IMR-90 (cell line): Measurements from ENCODE around the gene KPNA1. TPM values are rescaled to one million over a fixed set of nuclear protein-coding genes. Genes with fewer than 3 reads are reported as not detected.

Source experiments
- ATAC-seq: fragments of 200-7000 bp; cut with Tn5 transposase; 2 replicates; pipeline ENCODE4 v1.9.1; 2020; ENCODE audit warnings: low read depth, mild to moderate bottlenecking, moderate library complexity
- BruUV-seq: library from RNA; stranded (reverse); fragments of 400-500 nt; replicated peaks from 2 replicates; lab custom pipeline; 2021; lab: Mats Ljungman, UMichigan
- CTCF ChIA-PET: fragments of 300-600 bp; formaldehyde crosslinking; extraction: SDS; loops from one replicate; lab custom pipeline; 2021; ENCODE audit warnings: antibody characterized with exemption; lab: Yijun Ruan, JAX
- POLR2A ChIA-PET: fragments of 300-600 bp; sonication (Branson Sonifier 250); formaldehyde crosslinking; loops from one replicate; lab custom pipeline; 2022; ENCODE audit warnings: antibody characterized with exemption; ENCODE audit not compliant: unreplicated experiment; lab: Charles Lee
- DNase-seq: peaks from one replicate; pipeline ENCODE4 v3.0.0; 2013
- H2AFZ ChIP-seq: replicated peaks from 2 replicates; pipeline ENCODE3; 2013; ENCODE audit warnings: low read length, mild to moderate bottlenecking; ENCODE audit not compliant: poor library complexity
- H2AK5ac ChIP-seq: 2 replicates; pipeline ENCODE4 v1.6.1; 2013; ENCODE audit warnings: low read depth, low read length, inconsistent platforms
- H2AK9ac ChIP-seq: replicated peaks from 2 replicates; pipeline ENCODE3; 2013; ENCODE audit warnings: mild to moderate bottlenecking, low read depth, low read length, moderate library complexity; ENCODE audit not compliant: poor library complexity
- H2BK120ac ChIP-seq: 2 replicates; pipeline ENCODE4 v1.6.1; 2013; ENCODE audit warnings: low read depth, low read length, inconsistent platforms
- H2BK15ac ChIP-seq: 3 replicates; pipeline ENCODE4 v1.6.1; 2013; ENCODE audit warnings: low read depth, low read length, inconsistent platforms
- H2BK20ac ChIP-seq: 2 replicates; pipeline ENCODE4 v1.6.1; 2013; ENCODE audit warnings: low read depth, mild to moderate bottlenecking, inconsistent platforms, low read length, moderate library complexity
- H2BK5ac ChIP-seq: 2 replicates; pipeline ENCODE4 v1.6.1; 2013; ENCODE audit warnings: mild to moderate bottlenecking, low read depth, low read length, inconsistent platforms; ENCODE audit not compliant: poor library complexity, severe bottlenecking
- H3K14ac ChIP-seq: replicated peaks from 2 replicates; pipeline ENCODE4 v1.6.1; 2013; ENCODE audit warnings: low read depth, low read length, inconsistent platforms
- H3K18ac ChIP-seq: 2 replicates; pipeline ENCODE4 v1.6.1; 2013; ENCODE audit warnings: low read depth, low read length, control low read depth
- H3K23ac ChIP-seq: 2 replicates; pipeline ENCODE4 v1.6.1; 2013; ENCODE audit warnings: low read depth, low read length, inconsistent platforms
- H3K27ac ChIP-seq: 2 replicates; pipeline ENCODE4 v1.5.1; 2013; ENCODE audit warnings: mild to moderate bottlenecking, control low read depth, low read length; ENCODE audit not compliant: insufficient read depth
- H3K27me3 ChIP-seq: 2 replicates; pipeline ENCODE4 v1.6.1; 2013; ENCODE audit warnings: low read length; ENCODE audit not compliant: control insufficient read depth, insufficient read depth
- H3K36me3 ChIP-seq: 2 replicates; pipeline ENCODE4 v1.6.1; 2013; ENCODE audit warnings: low read length, mixed read lengths; ENCODE audit not compliant: control insufficient read depth, insufficient read depth
- H3K4ac ChIP-seq: 2 replicates; pipeline ENCODE4 v1.6.1; 2013; ENCODE audit warnings: low read depth, low read length, inconsistent platforms
- H3K4me1 ChIP-seq: 2 replicates; pipeline ENCODE4 v1.6.1; 2013; ENCODE audit warnings: low read length, mixed read lengths; ENCODE audit not compliant: control insufficient read depth, insufficient read depth
- H3K4me2 ChIP-seq: 2 replicates; pipeline ENCODE4 v1.6.1; 2013; ENCODE audit warnings: low read depth, mild to moderate bottlenecking, control low read depth, low read length, moderate library complexity
- H3K4me3 ChIP-seq: 2 replicates; pipeline ENCODE4 v1.5.1; 2013; ENCODE audit warnings: low read depth, mild to moderate bottlenecking, control low read depth, low read length, moderate library complexity; ENCODE audit not compliant: insufficient read depth
- H3K56ac ChIP-seq: 2 replicates; pipeline ENCODE4 v1.6.1; 2013; ENCODE audit warnings: low read length, inconsistent platforms; ENCODE audit not compliant: insufficient read depth; ENCODE audit errors: extremely low read depth
- H3K79me1 ChIP-seq, 2 experiments: 2 replicates each; pipeline ENCODE4 v1.6.1; 2013; ENCODE audit warnings: low read length in 2 of 2, inconsistent platforms in 1 of 2, low read depth in 1 of 2
- H3K9ac ChIP-seq: 2 replicates; pipeline ENCODE4 v1.6.1; 2013; ENCODE audit warnings: low read depth, low read length, control low read depth
- H3K9me1 ChIP-seq: 2 replicates; pipeline ENCODE4 v1.6.1; 2013; ENCODE audit warnings: low read length, inconsistent platforms; ENCODE audit not compliant: insufficient read depth
- H3K9me3 ChIP-seq: 2 replicates; pipeline ENCODE4 v1.6.1; 2013; ENCODE audit warnings: low read length; ENCODE audit not compliant: control insufficient read depth, insufficient read depth
- H4K20me1 ChIP-seq: 2 replicates; pipeline ENCODE4 v1.6.1; 2013; ENCODE audit warnings: low read length, inconsistent platforms; ENCODE audit not compliant: insufficient read depth
- H4K5ac ChIP-seq: 2 replicates; pipeline ENCODE4 v1.6.1; 2013; ENCODE audit warnings: mild to moderate bottlenecking, low read depth, low read length, control low read depth
- H4K8ac ChIP-seq, 2 experiments: 2 replicates each; pipeline ENCODE4 v1.6.1; 2013; ENCODE audit warnings: low read depth in 2 of 2, low read length in 2 of 2, control low read depth in 1 of 2, inconsistent platforms in 1 of 2
- H4K91ac ChIP-seq: 2 replicates; pipeline ENCODE4 v1.6.1; 2013; ENCODE audit warnings: low read depth, low read length, inconsistent platforms; ENCODE audit not compliant: insufficient read depth
- CEBPB ChIP-seq: IDR thresholded peaks from 2 replicates; pipeline ENCODE4 v1.6.1; 2012; ENCODE audit warnings: low read depth, low read length, improper control_type of control experiment
- CTCF ChIP-seq: conservative IDR thresholded peaks from 2 replicates; pipeline ENCODE4 v1.5.1; 2012; ENCODE audit warnings: mild to moderate bottlenecking, low read depth, low read length, improper control_type of control experiment
- ELK1 ChIP-seq: fragments of 150-350 bp; IDR thresholded peaks from 2 replicates; pipeline ENCODE4 v1.6.1; 2016; ENCODE audit warnings: low read depth, mild to moderate bottlenecking, low read length, moderate library complexity, borderline replicate concordance
- FOS ChIP-seq: fragments of 150-350 bp; IDR thresholded peaks from 2 replicates; pipeline ENCODE4 v1.6.1; 2016; ENCODE audit warnings: low read depth, low read length
- MAFK ChIP-seq: IDR thresholded peaks from 2 replicates; pipeline ENCODE4 v1.6.1; 2012; ENCODE audit warnings: low read depth, low read length, improper control_type of control experiment
- MAZ ChIP-seq: IDR thresholded peaks from 2 replicates; pipeline ENCODE4 v1.6.1; 2012; ENCODE audit warnings: low read depth, mild to moderate bottlenecking, low read length, improper control_type of control experiment, moderate library complexity, borderline replicate concordance
- MXI1 ChIP-seq: IDR thresholded peaks from 2 replicates; pipeline ENCODE4 v1.6.1; 2012; ENCODE audit warnings: low read depth, mild to moderate bottlenecking, low read length, moderate library complexity, borderline replicate concordance
- NFE2L2 ChIP-seq: fragments of 150-350 bp; IDR thresholded peaks from 2 replicates; pipeline ENCODE4 v1.6.1; 2016; ENCODE audit warnings: low read depth, mild to moderate bottlenecking, low read length
- RAD21 ChIP-seq: IDR thresholded peaks from 2 replicates; pipeline ENCODE4 v1.6.1; 2012; ENCODE audit warnings: low read length, improper control_type of control experiment
- RCOR1 ChIP-seq: IDR thresholded peaks from 2 replicates; pipeline ENCODE4 v1.6.1; 2012; ENCODE audit warnings: mild to moderate bottlenecking, low read length, improper control_type of control experiment; ENCODE audit not compliant: insufficient replicate concordance
- SMC3 ChIP-seq: fragments of 150-350 bp; IDR thresholded peaks from 2 replicates; pipeline ENCODE4 v1.6.1; 2016; ENCODE audit warnings: low read depth, mild to moderate bottlenecking, antibody characterized with exemption, low read length, moderate library complexity
- WGBS, 2 experiments: methylation state at CpG; one replicate each; pipeline versions ENCODE4 v1.1.5 to v1.1.7; 2013; ENCODE audit warnings: missing lambda C conversion rate in 2 of 2; ENCODE audit not compliant: insufficient read length in 1 of 2; ENCODE audit errors: extremely low coverage in 2 of 2; 5-methylcytosine and 5-hydroxymethylcytosine counted together
- dilution Hi-C: fragments of 300-500 bp; cut with HindIII; formaldehyde crosslinking; loops from one replicate; pipeline ENCODE4 v1.14.3; 2018; ENCODE audit warnings: low sequenced_read_pairs; ENCODE audit not compliant: unreplicated experiment
- in situ Hi-C: fragments of 300-500 bp; cut with MboI; formaldehyde crosslinking; loops from 3 replicates; pipeline ENCODE4 v1.14.3; 2019; ENCODE audit warnings: low sequenced_read_pairs, inconsistent platforms, mixed read lengths
- intact Hi-C: fragments of 100-400 bp; cut with micrococcal nuclease; formaldehyde crosslinking; loops from 2 replicates; pipeline ENCODE4 v1.10.0; 2022
- polyA plus RNA-seq, 3 experiments: library from polyadenylated mRNA; depleted of rRNA; stranded (reverse); fragments of >200 nt; gene quantifications; 2 replicates each; pipeline ENCODE4 v1.2.3, GENCODE V29; 2012; ENCODE audit warnings: low replicate concordance in 1 of 3
- total RNA-seq: library from RNA; depleted of rRNA; stranded (reverse); fragments of >200 nt; gene quantifications from 2 replicates; pipeline ENCODE4 v1.2.3, GENCODE V29; 2012

KPNA1 gene
- total and polyA plus RNA-seq, 2 of the 4 experiments (the other 2 are of a cell fraction) = 30.6 to 112 TPM

- ChIA-PET CTCF (no interaction called here), POLR2A (no interaction called here)
- H2BK20ac ChIP-seq = no peak overlapping the region
- no peak overlapping the region for H3K18ac ChIP-seq
- dilution Hi-C loops (no loop called here), in situ Hi-C loops (no loop called here), intact Hi-C loops (no loop called here)
- no peak overlapping the region for H3K9ac ChIP-seq
- H3K4me2 ChIP-seq = no peak overlapping the region
- ATAC-seq (no peak), DNase-seq (no peak)
- H4K8ac ChIP-seq = no peak overlapping the region
- no peaks in the 10 kb centered on the region for H3K27me3 ChIP-seq
- no peak overlapping the region for H2BK120ac ChIP-seq
- no peak overlapping the region for H2BK5ac ChIP-seq
- H4K5ac ChIP-seq = no peak overlapping the region
- WGBS, 2 experiments = no CpG with 5 or more reads among the region's 7 CpGs
- H2BK15ac ChIP-seq = no peak overlapping the region
- no peak overlapping the region for H3K4me3 ChIP-seq
- H3K79me1 ChIP-seq = peaks cover 32 to 64% of the 10 kb centered on the region in 2 experiments
- no peak overlapping the region for H2AFZ ChIP-seq
- H3K4ac ChIP-seq = no peak overlapping the region
- BruUV-seq = no TSS peak
- no peak overlapping the region for H2AK5ac ChIP-seq
- TF ChIP-seq FOS (no peak), MAZ (no peak), MAFK (no peak), SMC3 (no peak), RCOR1 (no peak), RAD21 (no peak), CEBPB (no peak), MXI1 (no peak), CTCF (no peak), NFE2L2 (no peak), ELK1 (no peak)
- peaks cover 2% of the 10 kb centered on the region; the same call in 1 of the 2 replicates for H3K9me1 ChIP-seq
- peaks cover 14% of the 10 kb centered on the region for H4K20me1 ChIP-seq
- H3K36me3 ChIP-seq = peaks cover 3% of the 10 kb centered on the region
- no peak overlapping the region for H2AK9ac ChIP-seq
- no peak overlapping the region for H4K91ac ChIP-seq
- no peak overlapping the region for H3K56ac ChIP-seq
- no peak overlapping the region for H3K23ac ChIP-seq
- H3K4me1 ChIP-seq = peaks cover under 1% of the 10 kb centered on the region; the same call in 1 of the 2 replicates
- H3K27ac ChIP-seq = no peak overlapping the region
- H3K14ac ChIP-seq = no peak overlapping the region
- no peaks in the 10 kb centered on the region for H3K9me3 ChIP-seq
Measured at GRCh38 chr3:122488262-122488973, 26.3 kb downstream of the KPNA1 start.
